Measurements from ENCODE around the gene KCNMB1.

The KCNMB1 gene

GRCh38 chr5:170431571-170431970 is 42.4 kb upstream of the KCNMB1 start:
- Histone ChIP-seq H3K27ac (ENCODE audit: low read length) (no peak overlapping the region), H3K27me3 (replicated peaks; ENCODE audit: insufficient read depth, low read length) (no peaks in the 10 kb centered on the region), H2AFZ (ENCODE audit: low read length) (no peak overlapping the region), H3K4me1 (ENCODE audit: low read length) (no peaks in the 10 kb centered on the region), H3K36me3 (replicated peaks; ENCODE audit: insufficient read depth, low read length) (no peaks in the 10 kb centered on the region), H3K4me3 (ENCODE audit: low read length) (no peak overlapping the region), H4K20me1 (ENCODE audit: insufficient read depth, low read length) (no peaks in the 10 kb centered on the region), H3K9me2 (replicated peaks; ENCODE audit: insufficient read depth, low read length) (no peaks in the 10 kb centered on the region), H3K79me2 (ENCODE audit: low read length) (no peaks in the 10 kb centered on the region), H3K9ac (ENCODE audit: low read length) (no peak overlapping the region), H3F3A (ENCODE audit: insufficient read depth, low read length) (no peaks in the 10 kb centered on the region), H3K9me3 (replicated peaks; ENCODE audit: insufficient read depth, low read length) (no peaks in the 10 kb centered on the region), H3K4me2 (ENCODE audit: low read depth, low read length) (no peak overlapping the region)
- DNase-seq: no peak
- TF ChIP-seq EZH2phosphoT487 (IDR thresholded peaks at IDR 0.05; ENCODE audit: low read length) (no peak), EZH2 (optimal IDR thresholded peaks at IDR 0.05; ENCODE audit: low read depth, low read length) (no peak)
- TF ChIP-seq, protein P1, sequence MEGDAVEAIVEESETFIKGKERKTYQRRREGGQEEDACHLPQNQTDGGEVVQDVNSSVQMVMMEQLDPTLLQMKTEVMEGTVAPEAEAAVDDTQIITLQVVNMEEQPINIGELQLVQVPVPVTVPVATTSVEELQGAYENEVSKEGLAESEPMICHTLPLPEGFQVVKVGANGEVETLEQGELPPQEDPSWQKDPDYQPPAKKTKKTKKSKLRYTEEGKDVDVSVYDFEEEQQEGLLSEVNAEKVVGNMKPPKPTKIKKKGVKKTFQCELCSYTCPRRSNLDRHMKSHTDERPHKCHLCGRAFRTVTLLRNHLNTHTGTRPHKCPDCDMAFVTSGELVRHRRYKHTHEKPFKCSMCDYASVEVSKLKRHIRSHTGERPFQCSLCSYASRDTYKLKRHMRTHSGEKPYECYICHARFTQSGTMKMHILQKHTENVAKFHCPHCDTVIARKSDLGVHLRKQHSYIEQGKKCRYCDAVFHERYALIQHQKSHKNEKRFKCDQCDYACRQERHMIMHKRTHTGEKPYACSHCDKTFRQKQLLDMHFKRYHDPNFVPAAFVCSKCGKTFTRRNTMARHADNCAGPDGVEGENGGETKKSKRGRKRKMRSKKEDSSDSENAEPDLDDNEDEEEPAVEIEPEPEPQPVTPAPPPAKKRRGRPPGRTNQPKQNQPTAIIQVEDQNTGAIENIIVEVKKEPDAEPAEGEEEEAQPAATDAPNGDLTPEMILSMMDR (IDR thresholded peaks at IDR 0.05; ENCODE audit: low read length): no peak

DNA sequence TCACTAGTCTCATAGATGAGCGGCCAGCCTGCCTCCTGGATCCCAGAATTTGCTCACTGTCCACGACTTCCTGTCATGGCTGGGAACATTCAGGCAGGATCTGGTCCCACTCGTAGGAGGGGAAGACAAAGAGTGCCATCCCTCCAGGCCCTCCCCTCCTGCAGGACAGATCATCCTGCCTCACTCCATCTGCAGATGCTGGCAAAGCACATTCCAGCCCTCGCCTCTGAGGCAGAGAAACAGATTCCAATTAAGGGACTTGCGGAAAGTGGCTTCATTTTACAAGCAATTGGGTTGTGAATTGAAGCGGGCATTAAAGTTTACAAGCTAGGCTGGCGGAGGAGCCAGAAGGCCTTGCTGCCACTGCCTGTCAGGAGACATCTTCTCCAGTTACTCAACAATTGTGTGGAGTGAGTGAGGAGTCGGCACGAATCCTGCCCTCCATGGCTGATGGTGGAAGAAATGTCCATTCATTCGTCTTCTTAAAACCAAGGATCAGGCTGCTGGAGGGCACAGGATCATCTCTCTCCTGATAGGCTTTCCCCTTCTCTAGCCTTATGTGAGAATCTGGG is 41.8 kb upstream of the KCNMB1 start:
- no peaks in the 10 kb centered on the region for H3K36me3 ChIP-seq (replicated peaks; ENCODE audit: insufficient read depth, low read length)
- H3K79me2 ChIP-seq (ENCODE audit: low read length): no peaks in the 10 kb centered on the region
- H3K9ac ChIP-seq (ENCODE audit: low read length): no peak overlapping the region
- TF ChIP-seq EZH2phosphoT487 (IDR thresholded peaks at IDR 0.05; ENCODE audit: low read length) (no peak), EZH2 (optimal IDR thresholded peaks at IDR 0.05; ENCODE audit: low read depth, low read length) (no peak)
- TF ChIP-seq, protein P1 (IDR thresholded peaks at IDR 0.05; ENCODE audit: low read length): no peak
- H3K4me1 ChIP-seq (ENCODE audit: low read length): no peaks in the 10 kb centered on the region
- no peaks in the 10 kb centered on the region for H3K9me3 ChIP-seq (replicated peaks; ENCODE audit: insufficient read depth, low read length)
- H3K27me3 ChIP-seq (replicated peaks; ENCODE audit: insufficient read depth, low read length): no peaks in the 10 kb centered on the region
- no peak overlapping the region for H3K27ac ChIP-seq (ENCODE audit: low read length)
- no peaks in the 10 kb centered on the region for H3F3A ChIP-seq (ENCODE audit: insufficient read depth, low read length)
- no peaks in the 10 kb centered on the region for H4K20me1 ChIP-seq (ENCODE audit: insufficient read depth, low read length)
- no peaks in the 10 kb centered on the region for H3K9me2 ChIP-seq (replicated peaks; ENCODE audit: insufficient read depth, low read length)
- DNase-seq: no peak
- H3K4me2 ChIP-seq (ENCODE audit: low read depth, low read length): no peak overlapping the region
- H3K4me3 ChIP-seq (ENCODE audit: low read length): no peak overlapping the region
- H2AFZ ChIP-seq (ENCODE audit: low read length): no peak overlapping the region

DNA sequence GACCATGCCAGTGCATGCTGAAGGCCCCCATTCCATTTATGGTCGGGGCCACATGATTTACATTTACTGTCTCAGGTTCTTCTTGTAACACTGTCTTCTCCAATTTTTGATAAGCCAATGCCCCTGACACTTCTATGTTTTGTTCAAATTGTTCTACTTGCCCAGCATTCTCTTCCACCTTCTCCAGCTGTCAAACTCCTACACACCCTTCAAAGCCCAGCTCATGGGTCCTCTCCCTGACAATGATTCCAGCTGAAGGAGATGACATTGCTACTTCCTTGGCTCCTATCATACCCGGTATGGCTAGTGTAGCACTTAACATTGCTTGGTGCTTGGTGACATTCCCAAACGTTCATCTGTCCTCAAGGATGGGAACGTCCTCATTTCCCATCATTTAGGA is 41.1 kb upstream of the KCNMB1 start:
- Histone ChIP-seq H3K9me2 (replicated peaks; ENCODE audit: insufficient read depth, low read length) (no peaks in the 10 kb centered on the region), H3K4me3 (ENCODE audit: low read length) (no peak overlapping the region), H3K4me2 (ENCODE audit: low read depth, low read length) (no peak overlapping the region), H3K36me3 (replicated peaks; ENCODE audit: insufficient read depth, low read length) (no peaks in the 10 kb centered on the region), H3K9me3 (replicated peaks; ENCODE audit: insufficient read depth, low read length) (no peaks in the 10 kb centered on the region), H2AFZ (ENCODE audit: low read length) (no peak overlapping the region), H3K79me2 (ENCODE audit: low read length) (no peaks in the 10 kb centered on the region), H3K27me3 (replicated peaks; ENCODE audit: insufficient read depth, low read length) (no peaks in the 10 kb centered on the region), H3F3A (ENCODE audit: insufficient read depth, low read length) (no peaks in the 10 kb centered on the region), H4K20me1 (ENCODE audit: insufficient read depth, low read length) (no peaks in the 10 kb centered on the region), H3K4me1 (ENCODE audit: low read length) (no peaks in the 10 kb centered on the region), H3K27ac (ENCODE audit: low read length) (no peak overlapping the region), H3K9ac (ENCODE audit: low read length) (no peak overlapping the region)
- no peak for DNase-seq
- TF ChIP-seq EZH2phosphoT487 (IDR thresholded peaks at IDR 0.05; ENCODE audit: low read length) (no peak), EZH2 (optimal IDR thresholded peaks at IDR 0.05; ENCODE audit: low read depth, low read length) (no peak)
- TF ChIP-seq, protein P1 (IDR thresholded peaks at IDR 0.05; ENCODE audit: low read length): no peak

Measured in MM.1S (cell line).